Osteocyte (in vitro differentiated cells): ENCODE results near the gene SYT13. TPM values are rescaled to one million over a fixed set of nuclear protein-coding genes. Genes with fewer than 3 reads are reported as not detected.

Experiments
- DNase-seq: peaks from one replicate; pipeline ENCODE4 v3.0.0; 2021; ENCODE audit warnings: mixed read lengths; ENCODE audit not compliant: unreplicated experiment; ENCODE audit errors: extremely low spot score
- H3K27ac Mint-ChIP-seq: one replicate; pipeline ENCODE4 v1.8.0; 2021; ENCODE audit warnings: mild to moderate bottlenecking, mixed read lengths; ENCODE audit not compliant: unreplicated experiment
- H3K27me3 Mint-ChIP-seq: one replicate; pipeline ENCODE4 v1.8.0; 2021; ENCODE audit warnings: mixed read lengths; ENCODE audit not compliant: unreplicated experiment
- H3K36me3 Mint-ChIP-seq: one replicate; pipeline ENCODE4 v1.8.0; 2021; ENCODE audit warnings: mixed read lengths; ENCODE audit not compliant: unreplicated experiment
- H3K4me1 Mint-ChIP-seq: one replicate; pipeline ENCODE4 v1.8.0; 2021; ENCODE audit warnings: mixed read lengths; ENCODE audit not compliant: unreplicated experiment
- H3K4me3 Mint-ChIP-seq: one replicate; pipeline ENCODE4 v1.8.0; 2021; ENCODE audit warnings: mild to moderate bottlenecking, moderate library complexity, mixed read lengths; ENCODE audit not compliant: unreplicated experiment
- H3K9me3 Mint-ChIP-seq: one replicate; pipeline ENCODE4 v1.8.0; 2021; ENCODE audit warnings: mixed read lengths; ENCODE audit not compliant: unreplicated experiment
- total RNA-seq: library from RNA; stranded (reverse); gene quantifications from 2 replicates; pipeline ENCODE4 v1.2.1, GENCODE V29; 2021
- TF ChIP-seq, protein P1 (sequence below): fragments of 200-600 bp; sonication (generic); IDR thresholded peaks from 2 replicates; pipeline ENCODE4 v1.5.0; 2021; ENCODE audit warnings: antibody characterized with exemption, mild to moderate bottlenecking, moderate library complexity

Gene SYT13
- total RNA-seq, 1 donor from 2014 or later: 0.13 TPM

DNA sequence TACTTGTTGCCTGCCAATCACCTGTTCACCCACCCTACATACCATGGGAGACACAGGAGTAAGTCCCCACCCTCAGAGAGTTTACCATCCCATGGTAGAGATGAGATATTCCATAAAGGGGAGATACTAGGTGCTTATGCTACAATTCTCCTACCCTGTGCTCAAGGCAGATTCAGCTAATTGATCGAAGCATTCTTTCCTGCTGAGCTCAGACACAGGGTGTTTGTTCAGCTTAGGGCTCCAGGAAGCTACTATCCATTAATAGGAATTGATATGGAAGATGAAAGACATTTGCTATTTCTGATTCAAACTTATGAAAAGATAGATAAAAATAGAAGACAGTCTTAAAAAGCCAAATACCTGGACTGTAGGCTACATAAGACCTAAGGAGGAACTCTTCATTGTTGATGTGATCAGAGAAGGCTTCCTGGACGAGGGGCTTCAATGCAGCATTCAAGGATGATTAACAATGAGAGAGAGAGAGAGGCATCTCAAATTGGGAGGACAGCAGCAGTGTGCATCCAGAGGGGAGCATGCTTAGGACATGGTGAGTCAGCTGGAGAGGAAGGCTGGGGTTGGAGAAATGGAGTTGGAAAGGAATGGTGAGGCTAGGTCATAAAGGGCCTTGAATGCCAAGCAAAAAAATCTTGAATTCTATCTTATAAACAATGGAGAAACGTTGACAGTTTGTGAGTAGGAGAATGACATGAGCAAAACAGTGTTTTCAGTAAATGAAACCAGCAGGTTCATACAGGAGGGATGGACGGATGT is 15.0 kb downstream of the SYT13 start:
- Mint-ChIP-seq H3K27me3 (peaks cover 69% of the 10 kb centered on the region), H3K4me3 (no peak overlapping the region), H3K27ac (no peak overlapping the region), H3K4me1 (peaks cover 4% of the 10 kb centered on the region), H3K9me3 (peaks cover 5% of the 10 kb centered on the region), H3K36me3 (no peaks in the 10 kb centered on the region)
- DNase-seq: no peak
- TF ChIP-seq, protein P1, sequence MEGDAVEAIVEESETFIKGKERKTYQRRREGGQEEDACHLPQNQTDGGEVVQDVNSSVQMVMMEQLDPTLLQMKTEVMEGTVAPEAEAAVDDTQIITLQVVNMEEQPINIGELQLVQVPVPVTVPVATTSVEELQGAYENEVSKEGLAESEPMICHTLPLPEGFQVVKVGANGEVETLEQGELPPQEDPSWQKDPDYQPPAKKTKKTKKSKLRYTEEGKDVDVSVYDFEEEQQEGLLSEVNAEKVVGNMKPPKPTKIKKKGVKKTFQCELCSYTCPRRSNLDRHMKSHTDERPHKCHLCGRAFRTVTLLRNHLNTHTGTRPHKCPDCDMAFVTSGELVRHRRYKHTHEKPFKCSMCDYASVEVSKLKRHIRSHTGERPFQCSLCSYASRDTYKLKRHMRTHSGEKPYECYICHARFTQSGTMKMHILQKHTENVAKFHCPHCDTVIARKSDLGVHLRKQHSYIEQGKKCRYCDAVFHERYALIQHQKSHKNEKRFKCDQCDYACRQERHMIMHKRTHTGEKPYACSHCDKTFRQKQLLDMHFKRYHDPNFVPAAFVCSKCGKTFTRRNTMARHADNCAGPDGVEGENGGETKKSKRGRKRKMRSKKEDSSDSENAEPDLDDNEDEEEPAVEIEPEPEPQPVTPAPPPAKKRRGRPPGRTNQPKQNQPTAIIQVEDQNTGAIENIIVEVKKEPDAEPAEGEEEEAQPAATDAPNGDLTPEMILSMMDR: no peak

DNA sequence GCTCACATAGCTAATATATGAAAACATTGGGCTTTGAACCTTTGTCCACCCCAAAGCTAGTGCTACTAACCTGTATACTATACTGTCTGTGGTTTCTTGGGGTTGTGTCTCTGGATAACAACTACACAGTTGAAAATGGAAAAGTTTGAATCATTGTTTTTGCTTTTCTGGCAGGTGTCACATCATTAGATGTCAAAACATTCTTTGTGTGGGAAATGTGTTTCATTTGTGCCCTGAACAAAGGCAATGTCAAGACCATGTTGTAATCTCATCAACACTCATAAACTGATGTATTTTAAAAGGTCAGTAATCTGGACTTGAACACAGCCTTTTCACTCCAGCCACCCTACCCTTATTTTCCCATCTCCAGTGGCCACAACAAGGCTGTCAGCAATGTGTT is 16.5 kb downstream of the SYT13 start:
- Mint-ChIP-seq H3K4me1 (peaks cover 16% of the 10 kb centered on the region), H3K4me3 (no peak overlapping the region), H3K36me3 (no peaks in the 10 kb centered on the region), H3K27me3 (peaks cover 54% of the 10 kb centered on the region), H3K27ac (no peak overlapping the region), H3K9me3 (peaks cover 5% of the 10 kb centered on the region)
- TF ChIP-seq, protein P1: no peak
- DNase-seq: no peak

DNA sequence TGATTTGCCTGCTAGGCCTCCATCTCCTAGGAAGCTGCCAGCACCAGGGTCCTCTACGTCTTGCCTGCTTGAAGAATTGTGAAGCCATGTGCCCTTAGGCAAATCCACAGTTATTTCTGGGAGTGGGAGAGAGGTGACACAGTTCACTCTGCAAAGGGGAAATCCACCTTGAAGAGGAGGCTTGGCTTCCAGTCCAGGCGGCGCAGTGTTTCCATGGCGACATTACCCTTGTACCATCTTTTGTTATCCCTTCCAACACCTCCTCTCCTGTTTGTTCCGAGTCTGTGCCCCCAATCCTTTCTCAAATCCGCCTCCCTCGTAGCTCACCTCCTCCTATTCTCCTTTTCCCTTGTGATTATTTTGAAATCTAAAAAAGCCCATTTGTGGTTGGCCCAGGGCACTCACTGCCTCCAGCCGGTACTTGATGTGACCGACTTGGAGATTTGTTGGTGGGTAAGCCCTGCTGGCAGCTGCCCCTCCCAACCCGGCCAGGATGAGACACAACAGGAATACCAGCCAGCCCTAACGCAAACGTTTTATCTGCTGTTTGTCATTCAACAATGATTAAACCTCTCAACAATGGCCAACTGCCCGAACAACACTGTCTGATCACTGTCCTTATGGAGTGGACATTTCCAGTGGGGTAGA is 18.4 kb downstream of the SYT13 start:
- DNase-seq: no peak
- Mint-ChIP-seq H3K36me3 (no peaks in the 10 kb centered on the region), H3K27ac (no peak overlapping the region), H3K4me3 (no peak overlapping the region), H3K27me3 (peaks cover 37% of the 10 kb centered on the region), H3K4me1 (peaks cover 28% of the 10 kb centered on the region), H3K9me3 (peaks cover 5% of the 10 kb centered on the region)
- TF ChIP-seq, protein P1: no peak

DNA sequence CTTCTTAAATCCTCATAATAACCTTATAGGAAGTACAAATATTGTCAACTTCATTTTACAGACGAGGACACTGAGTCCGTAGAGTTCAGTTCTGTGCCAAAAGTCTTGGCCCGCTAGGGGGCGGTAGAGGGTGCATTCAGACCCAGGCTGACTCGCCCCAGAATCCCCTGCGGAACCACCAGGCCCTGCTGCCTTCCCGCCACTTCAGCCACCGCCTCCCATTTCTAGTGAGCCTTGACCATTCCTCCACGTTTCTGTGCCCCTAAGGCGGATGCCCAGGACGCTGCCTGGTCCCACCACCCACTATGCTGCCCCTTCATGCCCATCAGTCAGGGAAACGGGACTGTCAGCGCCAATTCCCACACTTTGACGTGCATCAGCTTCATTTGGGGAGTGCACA is 19.1 kb downstream of the SYT13 start:
- H3K9me3 Mint-ChIP-seq: peaks cover 5% of the 10 kb centered on the region
- TF ChIP-seq, protein P1: peak; percentile 33
- peaks cover 31% of the 10 kb centered on the region for H3K4me1 Mint-ChIP-seq
- H3K27me3 Mint-ChIP-seq: peaks cover 30% of the 10 kb centered on the region
- H3K27ac Mint-ChIP-seq: no peak overlapping the region
- no peak overlapping the region for H3K4me3 Mint-ChIP-seq
- no peak for DNase-seq
- no peaks in the 10 kb centered on the region for H3K36me3 Mint-ChIP-seq

DNA sequence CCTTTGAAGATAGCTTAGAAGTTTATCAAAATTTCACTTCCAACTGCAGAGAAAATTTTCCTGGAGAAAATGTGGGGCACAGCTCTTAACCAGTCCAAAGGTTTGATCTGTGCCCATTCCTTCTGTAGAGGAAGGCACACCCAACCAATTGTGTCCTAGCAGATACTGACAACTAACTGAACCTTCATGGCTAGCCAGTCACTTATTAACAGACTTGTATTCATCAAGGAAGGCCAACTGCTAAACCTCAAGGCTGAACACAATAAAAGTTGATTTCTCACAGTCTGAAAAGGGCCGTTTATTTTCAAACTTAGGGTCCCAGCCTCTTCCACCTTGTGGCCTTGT is 19.5 kb downstream of the SYT13 start:
- H3K27me3 Mint-ChIP-seq: peaks cover 29% of the 10 kb centered on the region
- no peak overlapping the region for H3K27ac Mint-ChIP-seq
- no peak for DNase-seq

More for the DNA sequence above, 19.5 kb downstream of the SYT13 start:
- TF ChIP-seq, protein P1: no peak
- peaks cover 32% of the 10 kb centered on the region for H3K4me1 Mint-ChIP-seq
- H3K9me3 Mint-ChIP-seq: peaks cover 5% of the 10 kb centered on the region
- H3K4me3 Mint-ChIP-seq: no peak overlapping the region
- H3K36me3 Mint-ChIP-seq: no peaks in the 10 kb centered on the region
